GM18909 (cell line): ENCODE results near the gene PDX1.

Source experiments
- ATAC-seq: cut with Tn5 transposase; IDR thresholded peaks from one replicate; pipeline ENCODE4 v1.9.1; 2021; ENCODE audit warnings: mild to moderate bottlenecking; ENCODE audit not compliant: unreplicated experiment, poor library complexity

PDX1 gene

DNA sequence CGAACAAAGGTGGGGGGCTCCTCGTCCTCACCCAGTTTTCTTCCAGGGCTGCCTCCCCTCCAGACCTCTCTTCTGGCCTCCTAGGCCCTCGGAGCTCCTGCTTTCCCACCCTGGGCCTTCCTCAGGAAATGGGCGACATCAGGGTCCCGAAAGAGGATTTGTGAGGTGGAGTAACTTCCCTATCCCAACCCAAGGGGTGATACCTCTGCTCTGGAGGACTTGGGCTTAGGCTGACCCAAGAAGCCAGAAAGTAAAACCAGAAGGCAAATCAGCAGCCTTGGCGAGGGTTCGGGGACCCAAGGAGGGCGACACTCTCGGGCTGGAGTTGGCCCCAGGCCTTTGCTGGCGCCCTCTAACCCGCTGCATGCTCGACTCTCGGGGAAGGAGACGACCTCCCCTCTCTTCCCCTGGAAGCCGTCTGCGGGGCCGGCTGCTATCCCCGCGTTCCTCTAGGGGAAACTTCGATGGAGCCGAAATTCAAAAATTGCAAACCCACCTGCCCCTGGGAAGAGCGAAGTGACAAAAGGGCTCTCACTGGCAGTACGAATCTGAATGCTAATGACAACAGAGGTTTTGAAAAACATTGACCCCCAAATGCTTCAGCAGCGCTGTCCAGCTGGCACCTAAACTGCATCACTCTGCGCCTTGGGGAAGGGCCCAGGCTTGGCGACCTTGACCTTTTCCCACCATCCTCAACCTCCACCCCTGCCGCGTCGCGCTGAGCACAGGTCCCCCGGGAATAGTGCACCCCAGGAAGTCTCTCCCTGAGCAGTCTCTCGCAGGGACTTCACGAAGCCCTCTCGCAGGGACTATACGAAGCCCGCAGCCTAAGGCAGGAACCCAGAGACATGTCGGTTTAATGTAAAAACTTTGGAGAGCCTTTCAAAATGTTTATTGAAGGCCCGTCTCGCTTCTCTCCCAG lies 2.4 kb downstream of the PDX1 start:
- no peak for ATAC-seq

DNA sequence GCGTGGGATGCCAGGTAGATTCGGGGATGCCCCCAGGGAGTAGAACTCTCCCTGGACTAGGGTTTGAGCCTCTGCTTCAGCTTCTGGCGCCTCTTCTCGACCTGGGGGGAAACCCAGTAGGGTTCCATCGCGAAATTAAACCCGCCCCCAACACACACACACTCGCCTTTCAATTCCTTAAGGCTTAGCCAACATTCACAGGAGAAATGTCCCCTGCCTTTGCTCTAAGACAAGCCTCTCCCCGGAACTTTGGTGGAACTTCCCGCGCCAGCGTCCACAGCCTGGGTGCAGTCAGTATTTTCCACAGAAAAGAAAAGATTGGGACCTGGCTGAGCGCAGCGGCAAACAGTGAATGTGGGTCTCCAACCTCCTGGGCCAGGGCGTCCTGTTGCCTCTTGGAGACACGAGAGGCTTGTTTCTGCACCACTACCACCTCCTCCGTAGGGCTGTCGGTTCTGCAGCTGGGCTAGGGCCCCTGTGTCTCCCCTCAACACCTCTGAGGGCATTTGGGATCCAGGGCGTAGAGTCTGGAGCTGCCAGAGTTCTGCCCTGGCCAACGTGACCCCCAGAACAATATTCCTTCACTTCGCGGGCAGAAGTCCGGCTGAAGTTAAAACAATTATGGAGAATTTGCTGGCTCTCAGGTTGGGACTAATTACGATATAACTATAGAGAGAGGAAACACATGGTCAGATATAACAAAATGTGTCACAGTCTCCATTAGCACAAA lies 3.2 kb downstream of the PDX1 start:
- no peak for ATAC-seq

DNA sequence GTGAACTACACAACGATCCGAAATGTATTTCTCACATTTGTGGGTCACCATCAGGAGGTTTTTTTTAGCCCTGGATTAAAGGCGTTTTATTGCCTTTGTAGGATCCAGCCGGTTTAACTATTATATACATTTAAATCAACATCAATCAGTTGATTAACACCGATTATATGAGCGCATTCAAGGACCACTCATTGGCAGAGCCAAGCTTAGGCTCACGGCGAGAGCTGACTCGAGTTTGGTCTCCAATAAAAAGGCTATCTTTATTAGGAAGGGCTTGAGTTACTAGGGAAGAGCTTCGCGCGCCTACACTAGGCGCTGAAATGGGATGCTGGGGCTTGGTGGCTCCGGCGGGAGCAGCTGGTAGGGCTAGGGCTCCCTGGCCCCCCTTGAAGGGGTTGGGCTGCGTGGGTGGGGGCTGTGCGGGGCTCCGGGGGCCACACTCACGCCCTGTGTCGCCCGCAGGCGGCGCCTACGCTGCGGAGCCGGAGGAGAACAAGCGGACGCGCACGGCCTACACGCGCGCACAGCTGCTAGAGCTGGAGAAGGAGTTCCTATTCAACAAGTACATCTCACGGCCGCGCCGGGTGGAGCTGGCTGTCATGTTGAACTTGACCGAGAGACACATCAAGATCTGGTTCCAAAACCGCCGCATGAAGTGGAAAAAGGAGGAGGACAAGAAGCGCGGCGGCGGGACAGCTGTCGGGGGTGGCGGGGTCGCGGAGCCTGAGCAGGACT lies 4.2 kb downstream of the PDX1 start:
- ATAC-seq = no peak

DNA sequence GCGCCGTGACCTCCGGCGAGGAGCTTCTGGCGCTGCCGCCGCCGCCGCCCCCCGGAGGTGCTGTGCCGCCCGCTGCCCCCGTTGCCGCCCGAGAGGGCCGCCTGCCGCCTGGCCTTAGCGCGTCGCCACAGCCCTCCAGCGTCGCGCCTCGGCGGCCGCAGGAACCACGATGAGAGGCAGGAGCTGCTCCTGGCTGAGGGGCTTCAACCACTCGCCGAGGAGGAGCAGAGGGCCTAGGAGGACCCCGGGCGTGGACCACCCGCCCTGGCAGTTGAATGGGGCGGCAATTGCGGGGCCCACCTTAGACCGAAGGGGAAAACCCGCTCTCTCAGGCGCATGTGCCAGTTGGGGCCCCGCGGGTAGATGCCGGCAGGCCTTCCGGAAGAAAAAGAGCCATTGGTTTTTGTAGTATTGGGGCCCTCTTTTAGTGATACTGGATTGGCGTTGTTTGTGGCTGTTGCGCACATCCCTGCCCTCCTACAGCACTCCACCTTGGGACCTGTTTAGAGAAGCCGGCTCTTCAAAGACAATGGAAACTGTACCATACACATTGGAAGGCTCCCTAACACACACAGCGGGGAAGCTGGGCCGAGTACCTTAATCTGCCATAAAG lies 4.8 kb downstream of the PDX1 start:
- ATAC-seq = no peak

DNA sequence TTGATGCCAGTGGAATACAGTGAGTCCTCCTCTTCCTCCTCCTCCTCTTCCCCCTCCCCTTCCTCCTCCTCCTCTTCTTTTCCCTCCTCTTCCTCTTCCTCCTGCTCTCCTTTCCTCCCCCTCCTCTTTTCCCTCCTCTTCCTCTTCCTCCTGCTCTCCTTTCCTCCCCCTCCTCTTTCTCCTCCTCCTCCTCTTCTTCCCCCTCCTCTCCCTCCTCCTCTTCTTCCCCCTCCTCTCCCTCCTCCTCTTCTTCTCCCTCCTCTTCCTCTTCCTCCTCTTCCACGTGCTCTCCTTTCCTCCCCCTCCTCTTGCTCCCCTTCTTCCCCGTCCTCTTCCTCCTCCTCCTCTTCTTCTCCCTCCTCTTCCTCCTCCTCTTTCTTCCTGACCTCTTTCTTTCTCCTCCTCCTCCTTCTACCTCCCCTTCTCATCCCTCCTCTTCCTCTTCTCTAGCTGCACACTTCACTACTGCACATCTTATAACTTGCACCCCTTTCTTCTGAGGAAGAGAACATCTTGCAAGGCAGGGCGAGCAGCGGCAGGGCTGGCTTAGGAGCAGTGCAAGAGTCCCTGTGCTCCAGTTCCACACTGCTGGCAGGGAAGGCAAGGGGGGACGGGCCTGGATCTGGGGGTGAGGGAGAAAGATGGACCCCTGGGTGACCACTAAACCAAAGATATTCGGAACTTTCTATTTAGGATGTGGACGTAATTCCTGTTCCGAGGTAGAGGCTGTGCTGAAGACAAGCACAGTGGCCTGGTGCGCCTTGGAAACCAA lies 5.6 kb downstream of the PDX1 start:
- no peak for ATAC-seq

DNA sequence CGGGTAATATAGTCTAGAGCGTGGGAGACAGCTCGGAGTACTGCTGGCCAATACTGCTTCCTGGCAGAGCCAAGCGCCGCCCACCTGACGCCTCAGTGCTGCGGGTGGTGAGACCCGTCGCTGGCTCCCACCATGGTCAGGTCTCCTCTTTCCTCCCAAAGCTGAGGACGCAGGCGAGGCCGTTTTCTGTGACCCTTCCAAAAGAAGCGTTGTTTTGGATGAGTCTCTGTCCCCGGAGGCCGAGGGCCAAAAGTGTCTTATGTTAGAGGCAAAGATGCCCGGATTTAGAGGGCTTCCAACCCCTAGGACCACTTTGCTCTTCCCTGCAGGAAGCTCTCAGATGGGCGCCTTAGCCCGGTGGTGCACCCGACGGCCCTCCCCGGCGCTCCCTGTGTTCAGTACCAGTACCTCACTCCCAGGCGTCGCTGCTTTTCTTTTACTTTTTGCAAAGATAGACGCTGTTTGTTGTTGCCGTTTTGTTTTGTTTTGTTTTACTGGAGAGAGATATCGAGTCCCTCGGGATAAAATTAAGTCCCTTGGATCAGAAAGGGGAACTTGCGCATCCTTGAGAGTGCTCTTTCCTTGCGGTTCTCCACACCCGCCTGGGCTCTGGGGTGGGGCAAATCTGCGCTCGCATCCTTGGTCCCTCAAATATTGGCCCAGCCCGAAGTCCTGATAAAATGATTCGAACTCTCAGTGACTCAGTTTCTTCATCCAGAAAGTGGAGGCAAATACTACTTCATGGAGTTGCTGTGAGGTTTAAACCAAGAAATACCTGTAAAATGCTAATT lies 7.0 kb downstream of the PDX1 start:
- ATAC-seq = no peak

DNA sequence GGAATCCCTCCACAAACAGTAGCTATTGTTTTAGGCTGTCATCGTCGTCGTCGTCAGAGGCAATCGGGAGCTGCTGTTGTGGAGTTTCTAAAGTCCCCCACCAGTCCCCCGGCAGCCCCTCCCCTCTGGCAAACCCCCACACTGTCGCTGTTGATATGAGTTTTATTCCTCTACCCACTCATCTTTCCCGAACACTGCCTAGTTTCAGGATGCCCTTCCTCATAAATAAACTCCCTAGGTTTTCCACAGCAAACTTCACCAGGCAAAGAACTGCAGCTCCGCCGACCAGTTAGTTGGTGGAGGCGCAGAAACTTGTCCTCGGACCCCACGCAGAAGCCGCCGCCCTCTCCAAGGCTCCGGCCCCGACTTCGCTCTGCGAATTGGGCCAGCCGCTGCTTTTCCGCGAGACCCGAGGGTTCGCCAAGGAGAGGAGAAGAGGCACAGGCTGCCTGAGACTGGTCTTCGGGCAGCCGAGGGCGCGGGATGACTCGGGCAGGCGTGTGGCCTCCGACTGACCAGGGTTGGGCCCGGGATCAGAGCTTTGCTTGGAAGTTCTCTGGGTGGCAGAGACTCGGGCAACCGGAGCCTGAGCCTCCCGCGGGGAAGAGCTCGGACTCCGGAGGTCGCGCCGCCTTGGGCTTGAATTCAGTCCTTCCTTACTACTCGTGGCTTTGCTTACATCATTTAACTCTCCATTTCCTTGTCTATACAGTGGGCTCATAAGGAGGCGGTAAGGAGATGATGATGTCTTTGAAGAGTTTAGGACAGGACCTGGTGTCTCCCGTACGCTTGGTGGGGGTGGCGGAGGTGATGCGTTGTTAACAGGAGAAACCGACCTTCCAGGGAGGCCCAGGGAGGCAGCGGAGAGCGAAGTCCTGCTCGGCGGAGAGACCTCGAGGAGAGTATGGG lies 7.9 kb downstream of the PDX1 start:
- ATAC-seq = no peak

DNA sequence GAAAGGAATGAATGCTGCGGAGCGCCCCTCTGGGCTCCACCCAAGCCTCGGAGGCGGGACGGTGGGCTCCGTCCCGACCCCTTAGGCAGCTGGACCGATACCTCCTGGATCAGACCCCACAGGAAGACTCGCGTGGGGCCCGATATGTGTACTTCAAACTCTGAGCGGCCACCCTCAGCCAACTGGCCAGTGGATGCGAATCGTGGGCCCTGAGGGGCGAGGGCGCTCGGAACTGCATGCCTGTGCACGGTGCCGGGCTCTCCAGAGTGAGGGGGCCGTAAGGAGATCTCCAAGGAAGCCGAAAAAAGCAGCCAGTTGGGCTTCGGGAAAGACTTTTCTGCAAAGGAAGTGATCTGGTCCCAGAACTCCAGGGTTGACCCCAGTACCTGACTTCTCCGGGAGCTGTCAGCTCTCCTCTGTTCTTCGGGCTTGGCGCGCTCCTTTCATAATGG lies 8.6 kb downstream of the PDX1 start:
- no peak for ATAC-seq

DNA sequence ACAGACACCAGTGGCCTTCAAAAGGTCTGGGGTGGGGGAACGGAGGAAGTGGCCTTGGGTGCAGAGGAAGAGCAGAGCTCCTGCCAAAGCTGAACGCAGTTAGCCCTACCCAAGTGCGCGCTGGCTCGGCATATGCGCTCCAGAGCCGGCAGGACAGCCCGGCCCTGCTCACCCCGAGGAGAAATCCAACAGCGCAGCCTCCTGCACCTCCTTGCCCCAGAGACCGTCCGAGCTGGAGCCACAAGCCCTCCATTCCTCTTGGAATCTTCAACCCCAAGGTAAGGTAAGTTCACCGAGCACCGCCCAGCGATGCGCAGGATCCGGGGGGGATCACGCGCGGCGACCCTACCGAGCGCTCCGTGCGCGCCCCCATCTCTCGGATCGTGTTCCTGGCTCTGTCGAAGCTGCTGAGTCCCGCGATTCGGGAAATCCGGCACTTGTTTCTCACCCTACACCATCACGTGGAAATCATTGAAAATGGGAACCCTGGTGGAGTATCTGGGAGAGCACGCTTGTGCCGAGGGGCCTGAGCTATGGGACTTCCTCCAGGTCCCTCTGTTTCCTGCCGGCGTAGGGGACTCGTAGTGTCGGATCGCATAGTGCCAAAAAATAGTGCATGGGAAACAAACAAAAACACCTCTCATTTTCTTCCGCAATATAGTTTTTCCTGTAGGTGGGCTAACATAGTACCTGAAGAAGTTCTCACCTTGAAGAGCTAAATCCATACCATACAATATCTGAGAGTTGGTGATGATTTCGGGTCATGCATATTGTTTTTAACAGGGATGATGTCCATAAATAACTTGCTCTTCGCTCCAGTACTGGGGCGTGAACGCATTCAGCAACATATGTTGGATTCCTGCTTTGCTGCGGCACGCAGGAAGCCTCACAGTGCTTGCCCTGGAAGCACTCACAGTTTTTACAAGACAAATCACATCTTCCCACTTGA lies 9.3 kb downstream of the PDX1 start:
- ATAC-seq = no peak

DNA sequence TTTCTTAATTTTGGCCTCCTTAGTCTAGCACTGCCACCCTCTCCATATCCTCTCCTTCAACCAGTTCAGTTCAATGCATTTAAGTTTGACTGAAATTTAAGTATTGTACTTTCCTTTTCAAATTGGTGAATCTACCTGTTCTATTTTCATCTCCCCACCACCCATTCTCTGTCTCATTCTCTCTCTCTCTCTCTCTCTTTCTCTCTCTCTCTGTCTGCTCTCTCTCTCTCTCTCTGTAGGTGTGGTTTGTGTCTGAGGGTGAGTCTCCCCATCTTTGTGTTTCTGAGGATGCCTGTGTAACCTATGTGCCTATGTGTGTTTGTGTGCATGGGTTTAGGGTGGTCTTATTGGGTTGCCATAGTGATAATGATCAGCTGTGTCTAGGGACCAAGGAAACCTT lies 10.1 kb downstream of the PDX1 start:
- no peak for ATAC-seq

DNA sequence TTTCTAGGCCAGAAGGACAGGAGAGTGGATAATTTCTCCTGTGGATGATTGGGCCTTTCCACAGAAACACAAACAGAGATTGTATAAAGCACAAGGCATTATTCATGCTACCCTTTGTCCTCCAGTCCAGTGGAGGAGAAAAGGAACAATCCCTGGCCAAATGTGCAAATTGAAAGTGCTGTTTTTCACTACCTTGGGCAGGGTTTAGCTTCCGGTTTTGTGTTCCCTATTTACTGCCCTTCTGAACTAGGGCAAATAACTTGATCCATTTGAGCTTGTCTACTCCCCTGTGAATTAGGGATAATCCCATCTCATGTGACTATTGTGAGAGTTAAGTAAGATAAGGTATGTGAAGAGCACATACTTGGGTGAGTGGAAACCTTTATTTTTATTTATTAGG lies 13.3 kb downstream of the PDX1 start:
- ATAC-seq = no peak

DNA sequence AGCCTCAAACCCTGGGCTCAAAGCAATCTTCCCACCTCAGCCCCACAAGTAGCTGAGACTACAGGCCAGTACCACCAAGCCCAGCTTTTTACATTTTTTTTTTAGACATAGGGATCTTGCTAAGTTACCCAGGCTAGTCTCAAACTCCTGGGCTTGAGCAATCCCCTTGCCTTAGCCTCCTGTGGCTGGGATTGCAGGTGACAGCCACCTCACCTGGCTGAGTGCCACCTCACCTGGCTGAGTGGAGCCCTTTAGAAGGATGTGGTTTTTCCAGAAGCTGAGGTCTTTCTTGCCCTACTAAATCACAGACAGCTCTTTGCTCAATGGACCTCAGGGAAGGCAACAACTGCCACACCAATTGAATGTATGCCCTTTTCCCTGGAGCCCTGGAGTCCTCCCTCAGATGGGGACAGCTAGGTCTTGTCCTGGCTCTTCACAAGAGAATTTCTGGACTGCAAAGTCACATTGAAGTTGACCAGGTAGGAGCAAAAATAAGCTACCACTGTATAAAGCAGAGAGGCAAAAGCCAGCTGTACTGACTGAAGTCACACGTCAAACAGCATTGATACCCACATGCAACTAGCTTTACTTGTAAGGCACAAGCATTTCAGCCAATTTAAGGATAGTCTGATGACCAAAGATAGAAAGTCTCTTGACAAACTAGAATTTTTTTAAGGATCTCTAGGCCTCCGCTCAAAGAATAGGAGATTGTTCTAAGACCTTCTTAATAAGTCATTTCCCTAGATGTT lies 14.0 kb downstream of the PDX1 start:
- no peak for ATAC-seq

DNA sequence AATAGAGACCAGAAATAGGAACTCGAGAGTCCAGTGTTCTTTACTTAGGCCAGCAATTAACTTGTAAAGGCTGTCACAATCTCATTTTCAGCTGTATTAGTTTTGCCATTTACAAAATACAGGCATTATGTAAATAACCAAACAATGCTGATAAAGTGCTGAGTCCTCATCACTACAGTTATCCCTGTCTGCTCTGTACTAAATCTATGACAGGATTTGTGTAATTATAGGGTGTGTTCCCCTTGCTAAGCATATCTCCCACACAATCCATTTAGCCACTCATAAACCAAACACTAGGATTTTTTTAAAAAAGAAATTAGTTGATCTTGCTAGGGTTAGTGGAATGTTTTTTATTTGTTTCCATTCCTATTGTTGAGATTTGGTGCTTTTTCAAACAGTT lies 23.2 kb downstream of the PDX1 start:
- ATAC-seq = no peak

DNA sequence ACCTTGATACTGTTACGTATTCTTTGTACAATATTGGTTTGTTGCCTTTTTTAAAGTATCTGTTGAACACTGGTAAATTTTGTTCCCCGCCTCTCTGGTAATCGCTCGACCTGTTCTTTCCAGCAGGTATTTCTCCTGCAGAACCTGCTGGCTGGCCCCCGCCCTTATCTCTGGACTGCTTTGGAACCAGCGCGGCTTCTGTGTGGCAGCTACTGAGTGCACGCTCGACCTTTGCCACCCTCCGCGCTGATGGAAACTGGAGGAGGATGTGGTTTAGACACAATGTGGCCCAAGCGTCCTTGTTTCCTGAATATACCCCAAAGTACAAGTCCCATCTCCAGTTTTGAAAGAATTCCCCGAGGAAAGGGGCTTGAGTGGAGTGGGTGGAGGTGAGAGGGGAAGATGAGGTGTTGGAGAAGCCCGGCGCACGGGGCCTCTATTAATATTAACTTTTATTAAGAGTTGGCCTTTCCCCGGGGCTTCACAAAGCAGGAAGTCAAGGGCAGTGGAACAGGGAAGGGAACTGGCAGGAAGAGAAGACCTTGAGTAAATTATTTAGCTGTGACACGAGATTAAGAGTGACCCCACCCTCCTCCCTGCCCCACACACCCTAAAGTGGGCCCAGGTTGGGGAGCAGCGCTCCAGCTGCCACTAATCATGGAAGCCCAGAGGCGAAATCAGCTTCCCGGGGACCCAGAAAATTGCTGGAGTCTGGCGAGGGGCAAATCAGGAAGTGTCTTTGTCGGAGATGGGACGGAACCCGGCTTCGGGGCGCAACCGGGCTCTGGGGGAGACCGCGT lies 33.3 kb downstream of the PDX1 start:
- peak; percentile 21 for ATAC-seq

DNA sequence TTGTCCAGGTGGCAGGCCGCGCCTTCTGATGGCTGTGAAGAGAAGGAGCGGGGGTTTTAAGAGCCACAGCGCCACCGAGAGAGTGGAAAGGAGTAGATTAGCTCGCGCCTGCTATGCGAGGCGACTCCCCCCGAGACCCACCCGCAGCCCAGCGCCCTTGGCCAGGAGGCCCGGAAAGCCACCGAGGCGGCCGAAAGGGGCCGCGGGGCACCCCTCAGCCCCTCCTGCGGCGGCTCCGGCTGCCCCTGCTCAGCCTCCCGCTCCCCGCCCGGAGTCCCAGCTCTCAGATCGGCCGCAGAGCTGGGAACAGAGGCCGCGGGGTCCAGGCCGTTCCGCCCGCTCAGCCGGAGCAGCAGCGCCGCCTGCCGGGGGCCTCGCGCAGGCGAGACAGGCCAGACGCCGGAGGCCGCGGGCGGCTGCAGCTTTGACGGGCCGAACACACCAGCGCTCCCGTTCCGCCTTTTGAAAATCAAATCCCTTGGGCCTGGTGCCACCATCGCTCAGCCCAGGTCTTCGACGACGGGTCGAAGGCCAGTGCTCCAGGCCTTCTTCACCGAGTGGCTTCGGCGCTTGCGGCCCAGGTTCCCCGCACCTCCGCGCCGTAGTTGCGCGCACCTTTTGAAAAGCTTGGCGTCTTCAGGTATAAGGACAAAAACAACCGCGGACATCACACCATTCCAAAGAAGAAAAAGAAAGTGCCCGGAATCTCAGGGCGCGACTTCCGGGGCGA lies 34.0 kb downstream of the PDX1 start:
- ATAC-seq = peak; percentile 88
